Activated naive CD4-positive, alpha-beta T cell treated with anti-CD3 and anti-CD28 coated beads, Interleukin-2, amount 10 ng/mL, durations not matched to agents 7 days and 5 days (primary cell): ENCODE measurements around the gene ZNF692.
"Not testable (repeated sequence)": the region's sequence is repeated elsewhere in the genome, so short reads cannot be mapped to it uniquely, and the experiment has no call there.

Source experiments
- CTCF ChIA-PET: fragments of 350-600 bp; sonication (Branson Sonifier 250); formaldehyde crosslinking; loops from one replicate; lab custom pipeline; 2021; ENCODE audit warnings: antibody characterized with exemption; lab: Charles Lee
- DNase-seq: peaks from one replicate; pipeline ENCODE4 v3.0.0-alpha.2; 2020
- H3K27ac Mint-ChIP-seq: one replicate; pipeline ENCODE4 v1.8.0; 2021; ENCODE audit warnings: mild to moderate bottlenecking, moderate library complexity, mixed read lengths
- H3K27me3 Mint-ChIP-seq: one replicate; pipeline ENCODE4 v1.8.0; 2021; ENCODE audit warnings: mild to moderate bottlenecking, mixed read lengths
- H3K36me3 Mint-ChIP-seq: one replicate; pipeline ENCODE4 v1.8.0; 2021; ENCODE audit warnings: mixed read lengths
- H3K4me1 Mint-ChIP-seq: one replicate; pipeline ENCODE4 v1.8.0; 2021; ENCODE audit warnings: mixed read lengths
- H3K4me3 Mint-ChIP-seq: one replicate; pipeline ENCODE4 v1.8.0; 2021; ENCODE audit warnings: mild to moderate bottlenecking, moderate library complexity, mixed read lengths
- H3K9me3 Mint-ChIP-seq: one replicate; pipeline ENCODE4 v1.8.0; 2021; ENCODE audit warnings: mixed read lengths

The ZNF692 gene

DNA sequence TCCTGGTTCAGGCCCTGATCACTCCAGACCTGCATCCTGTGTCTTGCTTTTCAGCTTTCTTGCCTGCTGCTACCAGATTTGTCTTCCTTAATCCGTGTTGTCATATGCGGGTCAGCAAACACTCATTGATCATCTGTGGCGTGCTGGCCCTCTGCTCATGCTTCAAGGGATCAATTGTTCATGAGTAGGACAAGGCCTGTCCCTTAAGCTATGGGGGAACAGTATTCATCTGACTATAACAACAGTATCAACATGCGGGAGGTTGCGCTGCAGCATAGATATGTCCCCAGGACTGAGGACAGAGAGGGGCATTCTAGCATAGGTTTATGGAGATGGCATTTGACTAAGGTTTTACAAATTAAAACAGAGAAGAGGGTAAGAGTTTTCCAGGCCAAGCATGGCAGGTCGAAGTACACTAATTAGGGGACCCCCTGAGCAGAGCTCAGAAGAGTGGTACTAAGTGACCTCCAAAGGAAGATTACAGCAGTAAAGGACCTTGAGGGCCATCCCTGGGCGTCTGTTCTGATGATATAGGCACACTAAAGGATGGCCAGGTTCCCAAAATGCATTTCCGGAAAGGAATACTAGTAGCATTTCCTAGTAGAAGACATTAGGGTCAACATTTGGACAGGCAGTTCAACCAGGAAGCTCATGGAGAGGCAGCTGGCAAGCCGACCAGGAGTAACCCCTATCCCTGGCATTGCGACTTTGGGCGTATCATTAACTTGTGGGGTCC lies 21.7 kb downstream of the ZNF692 start:
- Mint-ChIP-seq H3K9me3 (no peaks in the 10 kb centered on the region), H3K27ac (peak overlapping the region; percentile 98), H3K36me3 (peaks cover 7% of the 10 kb centered on the region), H3K4me3 (no peak overlapping the region), H3K27me3 (no peaks in the 10 kb centered on the region), H3K4me1 (peaks cover 31% of the 10 kb centered on the region)
- CTCF ChIA-PET: interaction anchor here (2.4 to 3.2 kb wide), 2 partner anchors 10 to 21 kb away, joined by 10 to 22 read pairs; partner anchors contain the start of genes SH3BP5L and ZNF692
- DNase-seq: no peak

GRCh38 chr1:248834343-248834940 lies 24.4 kb downstream of the ZNF692 start:
- no peak for DNase-seq
- peaks cover 4% of the 10 kb centered on the region for H3K36me3 Mint-ChIP-seq
- CTCF ChIA-PET: no interaction called here

GRCh38 chr1:248831842-248832241 lies 27.0 kb downstream of the ZNF692 start:
- H3K27me3 Mint-ChIP-seq: peaks cover 6% of the 10 kb centered on the region
- H3K36me3 Mint-ChIP-seq: no peaks in the 10 kb centered on the region
- H3K27ac Mint-ChIP-seq: no peak overlapping the region
- CTCF ChIA-PET: interaction anchor here (1.3 kb wide), 1 partner anchor 27 kb away, joined by 4 read pairs; the partner anchor contains the start of gene ZNF692
- no peak overlapping the region for H3K4me3 Mint-ChIP-seq
- H3K4me1 Mint-ChIP-seq: peaks cover 10% of the 10 kb centered on the region
- DNase-seq: no peak
- no peaks in the 10 kb centered on the region for H3K9me3 Mint-ChIP-seq

More at GRCh38 chr1:248834343-248834940, 24.4 kb downstream of the ZNF692 start:
- peaks cover 6% of the 10 kb centered on the region for H3K27me3 Mint-ChIP-seq
- no peak overlapping the region for H3K27ac Mint-ChIP-seq
- H3K9me3 Mint-ChIP-seq: no peaks in the 10 kb centered on the region
- peaks cover 6% of the 10 kb centered on the region for H3K4me1 Mint-ChIP-seq
- no peak overlapping the region for H3K4me3 Mint-ChIP-seq

DNA sequence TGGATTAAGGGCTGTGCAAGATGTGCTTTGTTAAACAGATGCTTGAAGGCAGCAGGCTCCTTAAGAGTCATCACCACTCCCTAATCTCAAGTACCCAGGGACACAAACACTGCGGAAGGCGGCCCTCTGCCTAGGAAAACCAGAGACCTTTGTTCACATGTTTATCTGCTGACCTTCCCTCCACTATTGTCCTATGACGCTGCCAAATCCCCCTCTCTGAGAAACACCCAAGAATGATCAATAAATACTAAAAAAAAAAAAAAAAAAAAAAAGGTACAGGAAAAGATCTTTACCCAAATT lies 28.2 kb downstream of the ZNF692 start:
- H3K27me3 Mint-ChIP-seq, H3K9me3 Mint-ChIP-seq, CTCF ChIA-PET, H3K27ac Mint-ChIP-seq, H3K4me3 Mint-ChIP-seq, H3K36me3 Mint-ChIP-seq, DNase-seq: not testable (repeated sequence)
- H3K4me1 Mint-ChIP-seq: peaks cover 14% of the 10 kb centered on the region

DNA sequence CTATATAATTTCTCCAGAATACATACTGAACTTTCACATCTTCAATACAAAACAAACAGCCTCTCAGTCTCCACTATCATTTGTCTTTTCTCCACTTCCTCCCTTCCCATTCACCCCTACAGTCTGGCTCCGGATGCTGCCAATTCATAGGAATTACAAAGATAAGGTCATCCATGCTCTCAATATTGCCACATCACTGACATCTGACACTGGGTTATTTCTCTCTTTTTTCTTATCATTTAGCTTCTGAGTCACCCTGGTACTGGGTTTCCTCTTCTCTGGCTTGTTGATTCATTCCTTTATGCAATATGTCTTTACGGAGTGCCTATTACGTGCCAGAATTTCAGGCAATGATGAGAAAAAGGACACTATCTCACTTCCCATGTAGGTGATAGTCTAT lies 30.0 kb downstream of the ZNF692 start:
- CTCF ChIA-PET: interaction anchor here (3.9 kb wide), 1 partner anchor 8 kb away, joined by 22 read pairs; the partner anchor contains the start of gene ZNF672
- Mint-ChIP-seq H3K4me3 (no peak overlapping the region), H3K27ac (no peak overlapping the region)

GRCh38 chr1:248825909-248826760 lies 32.8 kb downstream of the ZNF692 start, which contains the start of gene SH3BP5L:
TSS of gene SH3BP5L (minus strand) at chr1:248825915. CDS start at chr1:248824935, 980 bp downstream.
- CTCF ChIA-PET: interaction anchor here (0.8 to 3.9 kb wide), 5 partner anchors 11 to 203 kb away, joined by 4 to 22 read pairs (median 9); partner anchors contain the start of genes ZNF672 and ZNF692
- DNase-seq: peak; percentile 93
- peak within 1 kb of the TSS; percentile 89 for H3K4me3 Mint-ChIP-seq
- H3K4me1 Mint-ChIP-seq: peaks cover 57% of the 10 kb centered on the region
- peak within 1 kb of the TSS; percentile 99 for H3K27ac Mint-ChIP-seq
- H3K9me3 Mint-ChIP-seq: no peaks in the 10 kb centered on the region
- H3K36me3 Mint-ChIP-seq: peaks cover 35% of the 10 kb centered on the region
- peaks cover 3% of the 10 kb centered on the region for H3K27me3 Mint-ChIP-seq

More for the DNA sequence above, 30.0 kb downstream of the ZNF692 start:
- peaks cover 6% of the 10 kb centered on the region for H3K27me3 Mint-ChIP-seq
- peaks cover 17% of the 10 kb centered on the region for H3K36me3 Mint-ChIP-seq
- peaks cover 33% of the 10 kb centered on the region for H3K4me1 Mint-ChIP-seq
- H3K9me3 Mint-ChIP-seq: no peaks in the 10 kb centered on the region
- no peak for DNase-seq

DNA sequence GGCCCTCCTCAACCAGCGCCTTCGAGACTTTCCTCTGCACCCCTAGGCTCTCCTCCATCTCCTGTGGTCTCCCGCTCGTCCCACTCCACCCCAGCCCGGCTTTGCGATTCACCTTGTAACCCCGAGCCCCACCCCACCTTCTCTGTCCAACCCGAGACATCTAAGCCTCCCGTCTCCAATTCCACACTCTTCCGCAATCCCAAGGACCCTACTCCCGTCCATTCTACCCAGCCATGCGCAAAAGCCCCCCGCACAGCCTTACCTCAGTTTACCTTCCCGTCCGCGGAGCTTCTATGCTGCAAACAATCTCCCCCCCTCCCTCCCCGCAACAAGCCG lies 33.3 kb downstream of the ZNF692 start:
- H3K27ac Mint-ChIP-seq: peak overlapping the region; percentile 99
- H3K4me3 Mint-ChIP-seq: peak overlapping the region; percentile 89
- peaks cover 61% of the 10 kb centered on the region for H3K4me1 Mint-ChIP-seq
- H3K9me3 Mint-ChIP-seq: no peaks in the 10 kb centered on the region
- peaks cover 38% of the 10 kb centered on the region for H3K36me3 Mint-ChIP-seq
- H3K27me3 Mint-ChIP-seq: no peaks in the 10 kb centered on the region
- DNase-seq: no peak
- CTCF ChIA-PET: interaction anchor here (0.8 to 3.9 kb wide), 5 partner anchors 12 to 203 kb away, joined by 4 to 22 read pairs (median 9); partner anchors contain the start of genes ZNF672 and ZNF692

DNA sequence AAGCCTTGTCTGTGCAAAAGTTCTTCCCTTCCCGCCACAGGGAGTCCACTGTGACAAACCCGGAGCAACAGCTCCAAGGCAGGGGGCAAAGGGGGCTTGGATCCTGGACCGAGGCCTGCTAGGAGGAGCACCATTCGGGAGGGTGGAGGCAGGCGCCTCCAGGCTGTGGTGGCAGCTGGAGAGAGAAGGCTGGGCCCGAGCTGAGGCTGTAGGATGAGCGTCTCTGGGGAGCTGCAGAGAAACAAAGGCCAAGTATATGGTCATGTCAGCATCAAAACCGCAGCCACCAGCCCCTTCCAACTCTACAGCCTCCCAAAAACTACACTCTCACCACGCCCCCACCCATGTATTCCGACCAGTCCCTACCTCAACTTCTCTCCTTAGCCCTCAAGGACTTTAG lies 33.7 kb downstream of the ZNF692 start:
- H3K36me3 Mint-ChIP-seq: peaks cover 42% of the 10 kb centered on the region
- peak overlapping the region; percentile 89 for H3K4me3 Mint-ChIP-seq
- peaks cover 65% of the 10 kb centered on the region for H3K4me1 Mint-ChIP-seq
- peak overlapping the region; percentile 99 for H3K27ac Mint-ChIP-seq
- no peak for DNase-seq
- H3K9me3 Mint-ChIP-seq: no peaks in the 10 kb centered on the region
- H3K27me3 Mint-ChIP-seq: no peaks in the 10 kb centered on the region
- CTCF ChIA-PET: interaction anchor here (2.7 to 3.9 kb wide), 2 partner anchors 12 to 33 kb away, joined by 9 to 22 read pairs; partner anchors contain the start of genes ZNF672 and ZNF692

- Mint-ChIP-seq H3K4me3 (peak overlapping the region; percentile 89), H3K27me3 (no peaks in the 10 kb centered on the region), H3K9me3 (no peaks in the 10 kb centered on the region), H3K27ac (peak overlapping the region; percentile 99), H3K4me1 (peaks cover 67% of the 10 kb centered on the region), H3K36me3 (peaks cover 44% of the 10 kb centered on the region)
- no peak for DNase-seq
- CTCF ChIA-PET: interaction anchor here (2.7 kb wide), 1 partner anchor 34 kb away, joined by 9 read pairs; the partner anchor contains the start of gene ZNF692
These were observed 34.2 kb downstream of the ZNF692 start for GRCh38 chr1:248824701-248825100.

GRCh38 chr1:248824301-248824700 lies 34.6 kb downstream of the ZNF692 start:
- H3K9me3 Mint-ChIP-seq: no peaks in the 10 kb centered on the region
- peak overlapping the region; percentile 75 for H3K27ac Mint-ChIP-seq
- no peak for DNase-seq
- peak overlapping the region; percentile 89 for H3K4me3 Mint-ChIP-seq
- peaks cover 71% of the 10 kb centered on the region for H3K4me1 Mint-ChIP-seq
- no peaks in the 10 kb centered on the region for H3K27me3 Mint-ChIP-seq
- CTCF ChIA-PET: interaction anchor here (2.7 kb wide), 1 partner anchor 34 kb away, joined by 9 read pairs; the partner anchor contains the start of gene ZNF692
- peaks cover 46% of the 10 kb centered on the region for H3K36me3 Mint-ChIP-seq

DNA sequence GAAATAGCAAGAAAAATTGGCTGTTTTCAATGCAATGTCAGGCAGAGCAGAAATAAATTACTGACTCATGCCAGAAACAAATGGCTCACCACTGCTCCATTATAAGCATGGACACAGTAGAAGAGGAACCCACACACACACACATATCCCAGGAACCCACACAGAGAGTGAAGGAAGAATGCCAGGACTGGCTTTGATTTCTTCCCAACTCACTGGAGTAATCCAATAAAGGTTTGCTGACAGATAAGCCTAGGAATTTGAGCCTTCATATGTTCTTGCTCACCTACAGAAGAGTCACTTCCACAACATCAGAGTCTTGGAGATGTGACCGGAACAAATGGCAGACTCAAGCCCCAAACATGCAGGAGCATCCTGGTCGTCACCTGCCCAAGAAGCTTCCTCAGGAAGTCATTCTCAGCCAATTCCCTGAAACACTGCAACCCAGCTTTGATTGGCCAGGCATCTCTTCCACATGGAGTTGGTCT lies 35.3 kb downstream of the ZNF692 start:
- peaks cover 77% of the 10 kb centered on the region for H3K4me1 Mint-ChIP-seq
- H3K27ac Mint-ChIP-seq: peak overlapping the region; percentile 33
- H3K9me3 Mint-ChIP-seq: no peaks in the 10 kb centered on the region
- CTCF ChIA-PET: no interaction called here
- peaks cover 51% of the 10 kb centered on the region for H3K36me3 Mint-ChIP-seq
- DNase-seq: no peak
- H3K27me3 Mint-ChIP-seq: no peaks in the 10 kb centered on the region
- H3K4me3 Mint-ChIP-seq: peak overlapping the region; percentile 89

GRCh38 chr1:248822148-248823032 lies 36.5 kb downstream of the ZNF692 start:
- CTCF ChIA-PET: no interaction called here
- Mint-ChIP-seq H3K4me3 (no peak overlapping the region), H3K4me1 (peaks cover 85% of the 10 kb centered on the region), H3K36me3 (peaks cover 57% of the 10 kb centered on the region), H3K27ac (no peak overlapping the region), H3K27me3 (no peaks in the 10 kb centered on the region), H3K9me3 (no peaks in the 10 kb centered on the region)
- DNase-seq: no peak

DNA sequence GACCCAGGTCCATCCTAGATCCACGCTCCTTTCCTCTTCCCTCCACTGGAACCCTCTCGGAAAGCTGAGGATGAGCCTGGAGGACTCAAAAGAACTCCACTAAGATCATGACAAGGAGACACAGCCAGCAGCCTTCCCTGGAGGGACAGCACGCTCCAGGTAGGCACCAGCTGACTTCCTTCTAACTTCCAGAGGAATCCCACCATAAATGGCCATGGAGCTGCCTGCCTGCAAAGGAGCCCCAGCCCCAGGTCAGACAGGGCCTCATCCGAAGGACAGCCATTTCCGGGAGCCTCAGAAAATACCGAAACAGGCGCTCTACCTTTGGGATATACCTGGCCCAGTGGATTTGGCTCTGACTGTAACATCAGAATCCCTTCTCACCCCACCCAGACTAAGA lies 37.2 kb downstream of the ZNF692 start:
- H3K27ac Mint-ChIP-seq: no peak overlapping the region
- no peak for DNase-seq
- H3K4me3 Mint-ChIP-seq: no peak overlapping the region
- CTCF ChIA-PET: no interaction called here
- no peaks in the 10 kb centered on the region for H3K27me3 Mint-ChIP-seq
- no peaks in the 10 kb centered on the region for H3K9me3 Mint-ChIP-seq
- peaks cover 61% of the 10 kb centered on the region for H3K36me3 Mint-ChIP-seq
- peaks cover 86% of the 10 kb centered on the region for H3K4me1 Mint-ChIP-seq
